Memory B cell (primary cell): ENCODE results near the gene RPRD1B.
"Not testable (repeated sequence)": the region's sequence is repeated elsewhere in the genome, so short reads cannot be mapped to it uniquely, and the experiment has no call there.

Source experiments
- ATAC-seq: fragments of 150-1000 bp; cut with Tn5 transposase; 2 replicates; pipeline ENCODE4 v1.10.0; 2021; ENCODE audit warnings: low read depth, mild to moderate bottlenecking, moderate library complexity
- DNase-seq, 2 donors: peaks; one replicate each; pipeline ENCODE4 v3.0.0; 2022; ENCODE audit warnings: low spot score in 2 of 2
- H3K27ac Mint-ChIP-seq: one replicate; pipeline ENCODE4 v1.8.0; 2022; ENCODE audit warnings: mild to moderate bottlenecking, moderate library complexity, mixed read lengths
- H3K27me3 Mint-ChIP-seq: one replicate; pipeline ENCODE4 v1.8.0; 2022; ENCODE audit warnings: mixed read lengths
- H3K36me3 Mint-ChIP-seq: one replicate; pipeline ENCODE4 v1.8.0; 2022; ENCODE audit warnings: mild to moderate bottlenecking, mixed read lengths
- H3K4me1 Mint-ChIP-seq: one replicate; pipeline ENCODE4 v1.8.0; 2022; ENCODE audit warnings: mixed read lengths
- H3K4me3 Mint-ChIP-seq: one replicate; pipeline ENCODE4 v1.8.0; 2022; ENCODE audit warnings: mild to moderate bottlenecking, moderate library complexity, mixed read lengths
- H3K9me3 Mint-ChIP-seq: one replicate; pipeline ENCODE4 v1.8.0; 2022; ENCODE audit warnings: mixed read lengths

RPRD1B gene

GRCh38 chr20:38083338-38084048, 49.9 kb downstream of the RPRD1B start:
- peaks cover 30% of the 10 kb centered on the region for H3K4me1 Mint-ChIP-seq
- H3K27ac Mint-ChIP-seq, result no peak overlapping the region
- H3K27me3 Mint-ChIP-seq, result no peaks in the 10 kb centered on the region
- H3K9me3 Mint-ChIP-seq, result peaks cover 4% of the 10 kb centered on the region
- no peak for ATAC-seq
- H3K36me3 Mint-ChIP-seq, result peaks cover 38% of the 10 kb centered on the region
- no peak for DNase-seq
- no peak overlapping the region for H3K4me3 Mint-ChIP-seq

GRCh38 chr20:38084425-38084951, 50.9 kb downstream of the RPRD1B start:
- Mint-ChIP-seq H3K27me3 (no peaks in the 10 kb centered on the region), H3K36me3 (peaks cover 33% of the 10 kb centered on the region), H3K9me3 (peaks cover under 1% of the 10 kb centered on the region), H3K4me3 (no peak overlapping the region), H3K27ac (peak overlapping the region; percentile 52), H3K4me1 (peaks cover 28% of the 10 kb centered on the region)
- ATAC-seq (no peak), DNase-seq (no peak)

- Mint-ChIP-seq H3K27ac (peak overlapping the region; percentile 52), H3K9me3 (no peaks in the 10 kb centered on the region)
These were observed 51.5 kb downstream of the RPRD1B start for GRCh38 chr20:38085026-38085425.

DNA sequence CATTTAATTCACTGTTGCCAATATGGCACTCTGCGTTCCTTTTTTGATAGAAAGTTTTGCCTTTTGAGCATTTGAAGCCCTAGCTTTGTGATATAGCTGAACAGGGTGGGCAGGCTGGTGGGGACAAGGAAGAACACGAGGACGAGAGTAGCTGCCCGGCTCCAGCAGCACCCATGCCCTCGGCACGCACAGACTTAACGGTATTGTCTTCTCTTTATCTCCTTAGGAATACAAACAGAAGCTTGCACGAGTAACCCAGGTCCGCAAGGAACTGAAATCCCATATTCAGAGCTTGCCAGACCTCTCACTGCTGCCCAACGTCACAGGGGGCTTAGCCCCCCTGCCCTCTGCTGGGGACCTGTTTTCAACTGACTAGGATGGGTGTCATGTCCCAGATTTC, 56.0 kb downstream of the RPRD1B start:
- Mint-ChIP-seq H3K4me3 (no peak overlapping the region), H3K36me3 (peaks cover 22% of the 10 kb centered on the region), H3K4me1 (peaks cover 39% of the 10 kb centered on the region), H3K27ac (peak overlapping the region; percentile 64), H3K27me3 (no peaks in the 10 kb centered on the region), H3K9me3 (no peaks in the 10 kb centered on the region)
- DNase-seq (no peak), ATAC-seq (no peak)

More at GRCh38 chr20:38085026-38085425, 51.5 kb downstream of the RPRD1B start:
- H3K36me3 Mint-ChIP-seq, result peaks cover 28% of the 10 kb centered on the region
- ATAC-seq (no peak), DNase-seq (no peak)
- peaks cover 26% of the 10 kb centered on the region for H3K4me1 Mint-ChIP-seq
- no peaks in the 10 kb centered on the region for H3K27me3 Mint-ChIP-seq
- no peak overlapping the region for H3K4me3 Mint-ChIP-seq

GRCh38 chr20:38090061-38090460, 56.5 kb downstream of the RPRD1B start:
- Mint-ChIP-seq H3K4me3 (no peak overlapping the region), H3K27me3 (no peaks in the 10 kb centered on the region), H3K9me3 (no peaks in the 10 kb centered on the region), H3K4me1 (peaks cover 42% of the 10 kb centered on the region), H3K36me3 (peaks cover 18% of the 10 kb centered on the region), H3K27ac (peak overlapping the region; percentile 64)
- DNase-seq (no peak), ATAC-seq (no peak)

GRCh38 chr20:38091441-38092216, 58.1 kb downstream of the RPRD1B start:
- peak overlapping the region; percentile 100 for H3K27ac Mint-ChIP-seq
- ATAC-seq (peak; percentile 34), DNase-seq (peak in 1 of 2 donors; percentile 31)
- no peaks in the 10 kb centered on the region for H3K9me3 Mint-ChIP-seq
- peaks cover 12% of the 10 kb centered on the region for H3K36me3 Mint-ChIP-seq
- H3K4me3 Mint-ChIP-seq, result peak overlapping the region; percentile 61
- peaks cover 46% of the 10 kb centered on the region for H3K4me1 Mint-ChIP-seq
- H3K27me3 Mint-ChIP-seq, result no peaks in the 10 kb centered on the region

DNA sequence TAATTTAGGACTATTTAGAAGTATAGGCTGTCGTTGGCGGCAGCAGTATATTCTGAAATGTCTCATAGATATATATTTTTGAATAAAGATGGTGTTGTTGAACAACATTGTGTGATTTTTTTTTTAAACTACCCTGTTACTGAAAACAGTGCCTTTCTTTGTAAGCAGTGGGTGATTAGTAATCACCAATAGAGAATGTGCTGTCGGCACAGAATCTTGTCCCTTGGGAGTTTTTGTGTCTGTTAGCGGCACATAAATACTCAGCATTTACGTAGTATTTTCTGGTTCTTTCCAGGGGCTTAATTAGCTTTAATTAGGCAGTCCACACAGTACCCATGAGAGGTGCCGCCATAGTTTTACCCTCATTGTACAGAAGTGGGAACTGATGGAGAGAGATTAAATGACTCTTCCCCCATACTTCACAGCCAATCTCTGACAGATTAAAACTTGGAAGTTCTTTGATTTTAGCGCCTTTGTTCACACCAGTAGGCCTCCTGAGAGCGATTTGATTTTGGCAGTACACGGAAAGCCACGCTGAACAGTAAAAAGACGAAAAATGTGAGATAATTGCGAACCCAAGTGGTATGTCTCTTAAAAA, 58.8 kb downstream of the RPRD1B start:
- Mint-ChIP-seq H3K4me1 (peaks cover 46% of the 10 kb centered on the region), H3K9me3 (no peaks in the 10 kb centered on the region), H3K4me3 (peak overlapping the region; percentile 39), H3K27ac (peak overlapping the region; percentile 100), H3K27me3 (no peaks in the 10 kb centered on the region), H3K36me3 (peaks cover 8% of the 10 kb centered on the region)
- peak; percentile 50 for ATAC-seq
- peak in 1 of 2 donors; percentile 48 for DNase-seq

DNA sequence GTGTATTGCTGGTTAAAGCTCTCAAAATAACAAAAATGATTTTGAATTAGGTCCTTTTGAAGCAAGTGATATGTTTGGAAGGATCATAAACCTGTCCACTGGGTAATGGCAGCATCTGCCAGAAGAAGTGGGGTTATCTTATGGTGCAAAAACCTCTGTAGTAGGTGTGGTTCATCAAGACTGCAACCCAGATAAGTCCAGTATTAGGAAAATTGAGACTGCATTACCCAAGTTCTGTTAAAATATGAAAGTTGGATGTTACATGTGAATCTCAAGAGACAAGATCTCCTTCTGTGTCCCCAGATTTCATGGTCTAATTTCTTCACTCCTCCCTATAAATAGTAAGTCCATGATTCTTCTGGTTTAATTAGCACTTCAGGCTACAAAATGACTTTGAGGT, 59.4 kb downstream of the RPRD1B start:
- Mint-ChIP-seq H3K4me3 (no peak overlapping the region), H3K27me3 (no peaks in the 10 kb centered on the region), H3K9me3 (no peaks in the 10 kb centered on the region), H3K36me3 (peaks cover 4% of the 10 kb centered on the region), H3K27ac (peak overlapping the region; percentile 100), H3K4me1 (peaks cover 48% of the 10 kb centered on the region)
- no peak for ATAC-seq
- DNase-seq, result no peak

DNA sequence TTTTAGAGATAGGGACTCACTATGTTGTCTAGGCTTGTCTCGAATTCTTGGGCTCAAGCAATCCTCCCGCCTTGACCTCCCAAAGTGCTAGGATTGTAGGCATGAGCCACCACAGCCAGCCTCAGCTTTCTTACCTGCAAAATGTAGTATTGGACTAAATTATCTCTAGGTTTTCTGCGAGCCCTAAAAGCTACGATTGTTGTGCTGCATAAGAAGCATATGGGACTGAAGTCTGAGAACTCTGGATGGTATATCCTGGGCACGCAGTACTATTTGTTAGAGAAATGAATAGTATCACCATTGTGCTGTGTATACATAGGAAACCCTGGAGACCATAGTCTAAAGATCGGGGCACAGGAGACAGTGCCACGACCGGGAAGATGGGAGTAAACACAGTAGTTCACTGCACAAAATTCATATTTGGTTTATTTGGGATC, 60.1 kb downstream of the RPRD1B start:
- DNase-seq (no peak), ATAC-seq (no peak)
- H3K4me3 Mint-ChIP-seq, result peak overlapping the region; percentile 8
- no peaks in the 10 kb centered on the region for H3K36me3 Mint-ChIP-seq
- H3K27ac Mint-ChIP-seq, result peak overlapping the region; percentile 100
- no peaks in the 10 kb centered on the region for H3K9me3 Mint-ChIP-seq
- H3K4me1 Mint-ChIP-seq, result peaks cover 46% of the 10 kb centered on the region
- no peaks in the 10 kb centered on the region for H3K27me3 Mint-ChIP-seq

DNA sequence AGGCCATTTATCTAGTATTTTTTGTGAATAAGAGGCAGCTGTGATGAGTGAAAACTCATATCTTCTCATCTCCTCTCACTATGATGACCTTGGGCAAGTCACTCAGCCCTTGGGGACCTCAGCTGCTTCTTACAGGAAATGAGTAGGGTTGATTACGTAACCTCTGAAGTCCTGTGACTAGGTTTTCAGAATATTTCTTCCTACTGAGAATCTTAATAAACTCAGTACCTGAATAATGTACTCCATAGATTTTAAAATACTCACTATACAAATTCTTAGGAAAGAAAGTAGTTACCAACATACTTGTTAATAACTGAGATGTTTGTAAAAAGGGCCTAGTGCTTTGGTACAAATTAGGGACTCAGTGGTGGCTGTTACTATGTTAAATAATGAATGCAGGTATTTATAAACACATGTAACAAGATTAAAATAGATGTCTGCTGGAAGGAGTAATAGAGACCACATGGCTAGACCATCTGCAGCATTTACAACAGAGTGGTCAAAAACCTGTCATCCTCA, 60.9 kb downstream of the RPRD1B start:
- H3K4me1 Mint-ChIP-seq, result peaks cover 50% of the 10 kb centered on the region
- H3K4me3 Mint-ChIP-seq, result peak overlapping the region; percentile 72
- H3K9me3 Mint-ChIP-seq, result no peaks in the 10 kb centered on the region

DNA sequence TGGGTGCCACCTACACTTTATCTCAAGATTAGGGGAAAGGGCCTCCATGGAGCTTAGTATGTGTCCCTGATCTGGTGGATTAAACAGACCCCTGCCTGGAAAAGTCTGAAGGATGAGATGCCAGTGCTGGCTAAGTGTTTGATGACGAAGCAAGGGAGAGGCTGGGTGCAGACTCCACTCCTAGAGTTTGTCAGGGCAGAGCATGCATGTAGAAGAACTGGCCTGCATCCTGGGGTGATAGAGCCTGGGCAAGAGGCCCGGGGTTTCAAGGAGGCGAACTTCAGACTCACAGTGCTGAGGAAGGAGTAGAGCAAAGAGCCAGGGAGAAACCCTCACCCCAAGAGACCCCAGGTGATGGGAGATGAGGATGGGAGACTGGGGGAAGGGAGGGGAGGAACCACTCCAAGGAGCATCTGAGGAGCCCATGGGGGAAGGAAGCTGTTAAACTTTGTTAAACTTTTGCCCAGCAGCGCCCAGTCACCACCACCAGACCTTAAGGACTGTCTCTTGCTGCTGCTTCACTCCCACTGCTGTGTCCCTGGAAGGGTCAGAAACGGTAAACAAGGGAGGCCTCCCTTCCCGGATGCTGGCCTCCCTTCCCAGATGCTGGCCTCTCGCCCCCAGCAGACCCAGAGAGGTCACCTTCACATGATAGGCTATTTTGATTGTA, 61.6 kb downstream of the RPRD1B start:
- ATAC-seq (no peak), DNase-seq (peak in 1 of 2 donors; percentile 25)
- Mint-ChIP-seq H3K9me3 (peaks cover 2% of the 10 kb centered on the region), H3K27me3 (no peaks in the 10 kb centered on the region), H3K36me3 (peaks cover under 1% of the 10 kb centered on the region), H3K4me3 (peak overlapping the region; percentile 72), H3K27ac (peak overlapping the region; percentile 100), H3K4me1 (peaks cover 47% of the 10 kb centered on the region)

More for the DNA sequence above, 60.9 kb downstream of the RPRD1B start:
- DNase-seq (peak in 1 of 2 donors; percentile 68), ATAC-seq (peak; percentile 76)
- H3K27me3 Mint-ChIP-seq, result no peaks in the 10 kb centered on the region
- H3K27ac Mint-ChIP-seq, result peak overlapping the region; percentile 100
- no peaks in the 10 kb centered on the region for H3K36me3 Mint-ChIP-seq

DNA sequence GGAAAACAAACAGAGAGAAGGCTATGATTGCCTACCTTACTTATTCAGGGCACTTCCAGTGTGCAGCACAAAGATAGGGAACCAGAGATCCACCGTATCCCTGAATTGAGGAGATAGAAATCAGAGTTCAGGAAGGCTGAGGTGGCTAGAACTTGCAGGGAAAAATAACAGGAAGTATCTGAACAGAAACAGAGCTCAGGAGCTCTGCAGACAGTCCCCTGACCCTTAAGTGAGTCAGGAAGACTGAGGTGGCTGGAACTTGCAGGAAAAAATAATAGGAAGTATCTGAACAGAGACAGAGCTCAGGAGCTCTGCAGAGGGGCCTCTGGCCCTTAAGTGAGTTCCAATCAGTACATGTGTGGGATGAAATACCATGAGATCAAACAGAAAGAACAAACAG, 65.4 kb downstream of the RPRD1B start:
- no peak overlapping the region for H3K4me3 Mint-ChIP-seq
- ATAC-seq (no peak), DNase-seq (no peak)
- H3K36me3 Mint-ChIP-seq, result peaks cover 5% of the 10 kb centered on the region
- no peaks in the 10 kb centered on the region for H3K27me3 Mint-ChIP-seq
- peak overlapping the region; percentile 5 for H3K27ac Mint-ChIP-seq
- peaks cover 25% of the 10 kb centered on the region for H3K4me1 Mint-ChIP-seq
- peaks cover 6% of the 10 kb centered on the region for H3K9me3 Mint-ChIP-seq

DNA sequence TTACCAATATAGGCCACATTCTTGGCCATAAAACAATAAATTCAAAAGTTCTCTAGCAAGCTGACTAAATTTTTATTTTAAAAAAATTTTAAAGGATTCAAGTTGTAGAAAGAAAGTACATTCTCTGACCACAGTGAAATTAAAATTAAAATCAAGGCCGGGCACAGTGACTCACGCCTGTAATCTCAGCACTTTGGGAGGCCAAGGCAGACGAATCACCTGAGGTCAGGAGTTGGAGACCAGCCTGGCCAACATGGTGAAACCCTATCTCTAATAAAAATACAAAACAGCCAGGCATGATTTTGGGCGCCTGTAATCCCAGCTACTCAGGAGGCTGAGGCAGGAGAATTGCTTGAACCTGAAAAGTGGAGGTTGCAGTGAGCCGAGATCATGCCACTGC, 68.7 kb downstream of the RPRD1B start:
- not testable (repeated sequence) for DNase-seq, H3K27ac Mint-ChIP-seq

More for the DNA sequence above, 68.7 kb downstream of the RPRD1B start:
- not testable (repeated sequence) for H3K36me3 Mint-ChIP-seq, H3K9me3 Mint-ChIP-seq, ATAC-seq, H3K4me3 Mint-ChIP-seq, H3K27me3 Mint-ChIP-seq, H3K4me1 Mint-ChIP-seq
